Measurements from ENCODE around the gene STN1.

The STN1 gene

GRCh38 chr10:103930449-103930848 lies 12.5 kb upstream of the STN1 start:
- DNase-seq (ENCODE audit: low read depth in 3 of 3, low spot score in 1 of 3), result no peak

- no peak for DNase-seq (ENCODE audit: low read depth in 3 of 3, low spot score in 1 of 3)
These were observed 11.5 kb upstream of the STN1 start for GRCh38 chr10:103929381-103929921.

GRCh38 chr10:103928784-103929183 lies 10.8 kb upstream of the STN1 start:
- DNase-seq (ENCODE audit: low read depth in 3 of 3, low spot score in 1 of 3), result no peak

GRCh38 chr10:103926722-103927319 lies 8.8 kb upstream of the STN1 start:
- DNase-seq (ENCODE audit: low read depth in 3 of 3, low spot score in 1 of 3), result no peak

- no peak for DNase-seq (ENCODE audit: low read depth in 3 of 3, low spot score in 1 of 3)
These were observed 7.6 kb upstream of the STN1 start for GRCh38 chr10:103925591-103925990.

GRCh38 chr10:103923502-103923901 lies 5.5 kb upstream of the STN1 start:
- no peak for DNase-seq (ENCODE audit: low read depth in 3 of 3, low spot score in 1 of 3)

- no peak for DNase-seq (ENCODE audit: low read depth in 3 of 3, low spot score in 1 of 3)
These were observed 4.7 kb upstream of the STN1 start for GRCh38 chr10:103922659-103923058.

- DNase-seq (ENCODE audit: low read depth in 3 of 3, low spot score in 1 of 3), result no peak
These were observed 3.8 kb upstream of the STN1 start for GRCh38 chr10:103921750-103922195.

- no peak for DNase-seq (ENCODE audit: low read depth in 3 of 3, low spot score in 1 of 3)
These were observed 3.3 kb upstream of the STN1 start for GRCh38 chr10:103921248-103921647.

GRCh38 chr10:103919648-103920025 lies 1.7 kb upstream of the STN1 start:
- DNase-seq (ENCODE audit: low read depth in 3 of 3, low spot score in 1 of 3), result no peak

- no peak for DNase-seq (ENCODE audit: low read depth in 3 of 3, low spot score in 1 of 3)
These were observed 507 bp downstream of the STN1 start for GRCh38 chr10:103917302-103918052.

GRCh38 chr10:103916876-103917275 lies 1.1 kb downstream of the STN1 start:
- no peak for DNase-seq (ENCODE audit: low read depth in 3 of 3, low spot score in 1 of 3)

- no peak for DNase-seq (ENCODE audit: low read depth in 3 of 3, low spot score in 1 of 3)
These were observed 1.7 kb downstream of the STN1 start for GRCh38 chr10:103916254-103916653.

GRCh38 chr10:103915796-103916195 lies 2.2 kb downstream of the STN1 start:
- DNase-seq (ENCODE audit: low read depth in 3 of 3, low spot score in 1 of 3), result no peak

GRCh38 chr10:103912759-103913158 lies 5.2 kb downstream of the STN1 start:
- no peak for DNase-seq (ENCODE audit: low read depth in 3 of 3, low spot score in 1 of 3)

GRCh38 chr10:103911021-103911459 lies 6.9 kb downstream of the STN1 start:
- DNase-seq (ENCODE audit: low read depth in 3 of 3, low spot score in 1 of 3), result no peak

- DNase-seq (ENCODE audit: low read depth in 3 of 3, low spot score in 1 of 3), result no peak
These were observed 7.5 kb downstream of the STN1 start for GRCh38 chr10:103910442-103911012.

GRCh38 chr10:103905441-103905840 lies 12.5 kb downstream of the STN1 start:
- no peak for DNase-seq (ENCODE audit: low read depth in 3 of 3, low spot score in 1 of 3)

GRCh38 chr10:103901299-103901698 lies 16.7 kb downstream of the STN1 start:
- DNase-seq (ENCODE audit: low read depth in 3 of 3, low spot score in 1 of 3), result no peak

GRCh38 chr10:103899312-103899711 lies 18.7 kb downstream of the STN1 start:
- no peak for DNase-seq (ENCODE audit: low read depth in 3 of 3, low spot score in 1 of 3)

GRCh38 chr10:103897241-103897774 lies 20.7 kb downstream of the STN1 start:
- no peak for DNase-seq (ENCODE audit: low read depth in 3 of 3, low spot score in 1 of 3)

- DNase-seq (ENCODE audit: low read depth in 3 of 3, low spot score in 1 of 3), result no peak
These were observed 21.8 kb downstream of the STN1 start for GRCh38 chr10:103896225-103896624.
